GM19397 (cell line): ENCODE measurements around the gene WDR64.
"Not testable (repeated sequence)": the region's sequence is repeated elsewhere in the genome, so short reads cannot be mapped to it uniquely, and the experiment has no call there.

ENCODE experiments used
- ATAC-seq: cut with Tn5 transposase; IDR thresholded peaks from one replicate; pipeline ENCODE4 v1.9.1; 2021; ENCODE audit warnings: mild to moderate bottlenecking, moderate library complexity; ENCODE audit not compliant: unreplicated experiment

The WDR64 gene

GRCh38 chr1:241698177-241698576 is 46.1 kb downstream of the WDR64 start:
- no peak for ATAC-seq

GRCh38 chr1:241701483-241702295 is 49.6 kb downstream of the WDR64 start:
- no peak for ATAC-seq

- no peak for ATAC-seq
These were observed 50.6 kb downstream of the WDR64 start for GRCh38 chr1:241702442-241703373.

GRCh38 chr1:241703739-241704138 is 51.7 kb downstream of the WDR64 start:
- ATAC-seq, result not testable (repeated sequence)

- ATAC-seq, result no peak
These were observed 54.2 kb downstream of the WDR64 start for GRCh38 chr1:241706257-241706656.

- no peak for ATAC-seq
These were observed 54.9 kb downstream of the WDR64 start for GRCh38 chr1:241706967-241707366.

- ATAC-seq, result no peak
These were observed 55.4 kb downstream of the WDR64 start for GRCh38 chr1:241707442-241707841.

- no peak for ATAC-seq
These were observed 59.2 kb downstream of the WDR64 start for GRCh38 chr1:241711326-241711725.

GRCh38 chr1:241713316-241713715 is 61.2 kb downstream of the WDR64 start:
- ATAC-seq, result no peak

- no peak for ATAC-seq
These were observed 62.5 kb downstream of the WDR64 start for GRCh38 chr1:241714321-241715218.

GRCh38 chr1:241715435-241715834 is 63.4 kb downstream of the WDR64 start:
- ATAC-seq, result no peak

GRCh38 chr1:241715956-241716355 is 63.9 kb downstream of the WDR64 start:
- no peak for ATAC-seq

GRCh38 chr1:241716915-241717656 is 65.0 kb downstream of the WDR64 start:
- ATAC-seq, result no peak

GRCh38 chr1:241717975-241718374 is 65.9 kb downstream of the WDR64 start:
- no peak for ATAC-seq

- ATAC-seq, result no peak
These were observed 68.9 kb downstream of the WDR64 start for GRCh38 chr1:241721011-241721410.

GRCh38 chr1:241722947-241723346 is 70.9 kb downstream of the WDR64 start:
- ATAC-seq, result no peak

GRCh38 chr1:241724741-241725356 is 72.8 kb downstream of the WDR64 start:
- no peak for ATAC-seq

GRCh38 chr1:241730031-241730430 is 78.0 kb downstream of the WDR64 start:
- no peak for ATAC-seq

- no peak for ATAC-seq
These were observed 81.8 kb downstream of the WDR64 start for GRCh38 chr1:241733899-241734298.

GRCh38 chr1:241734533-241734932 is 82.5 kb downstream of the WDR64 start:
- ATAC-seq, result no peak
